Heart right ventricle (tissue), 16 donors: ENCODE results near the gene SPSB3. TPM values are rescaled to one million over a fixed set of nuclear protein-coding genes. Genes with fewer than 3 reads are reported as not detected.

Experiments used
- ATAC-seq, 8 donors: fragments of 200-7000 bp; cut with Tn5 transposase; one replicate each; pipeline ENCODE4 v1.9.1; 2020; ENCODE audit warnings: mild to moderate bottlenecking in 8 of 8, moderate library complexity in 8 of 8, moderate number of reproducible peaks in 1 of 8
- DNase-seq, 2 donors: peaks; one replicate each; pipeline ENCODE4 v3.0.0-alpha.2; 2020
- H3K27ac ChIP-seq, 10 donors: fragments of 200-600 bp; sonication (generic) in 2 of 10; one replicate each; pipeline versions ENCODE4 v1.5.0 to v1.8.0; 2020 to 2022; ENCODE audit warnings: mild to moderate bottlenecking in 3 of 10
- H3K27me3 ChIP-seq, 7 donors: fragments of 200-600 bp; one replicate each; pipeline ENCODE4 v1.8.0; 2021 to 2022; ENCODE audit warnings: mild to moderate bottlenecking in 2 of 7
- H3K36me3 ChIP-seq, 9 donors: fragments of 200-600 bp; sonication (generic) in 1 of 9; one replicate each; pipeline versions ENCODE4 v1.5.0 to v1.8.0; 2020 to 2022; ENCODE audit warnings: mild to moderate bottlenecking in 2 of 9
- H3K4me1 ChIP-seq, 9 donors: fragments of 200-600 bp; sonication (generic) in 1 of 9; one replicate each; pipeline versions ENCODE4 v1.5.0 to v1.8.0; 2020 to 2022; ENCODE audit warnings: mild to moderate bottlenecking in 4 of 9
- H3K4me3 ChIP-seq, 10 donors: fragments of 200-600 bp; sonication (generic) in 2 of 10; one replicate each; pipeline versions ENCODE4 v1.5.0 to v1.8.0; 2020 to 2022; ENCODE audit warnings: mild to moderate bottlenecking in 7 of 10, moderate library complexity in 2 of 10
- H3K9me3 ChIP-seq, 11 donors: fragments of 200-600 bp in 10 of 11; sonication (generic) in 2 of 11; one replicate each; pipeline versions ENCODE4 v1.5.0 to v1.8.0; 2013 to 2022; ENCODE audit warnings: mild to moderate bottlenecking in 2 of 11, control low read depth in 1 of 11, moderate library complexity in 1 of 11
- CTCF ChIP-seq, 9 donors: fragments of 200-600 bp; sonication (generic) in 2 of 9; IDR thresholded peaks; one replicate each; pipeline versions ENCODE4 v1.5.0 to v1.8.0; 2021 to 2022; ENCODE audit warnings: antibody characterized with exemption in 9 of 9, mild to moderate bottlenecking in 5 of 9, moderate library complexity in 1 of 9
- WGBS, 2 donors: extraction: QIAGEN DNeasy Blood & Tissue Kit; methylation state at CpG; one replicate each; pipeline ENCODE4 v1.1.7; 2013; ENCODE audit warnings: inconsistent platforms in 1 of 2; 5-methylcytosine and 5-hydroxymethylcytosine counted together
- intact Hi-C, 10 donors: fragments of 100-400 bp; cut with DNase I; formaldehyde crosslinking; loops; one replicate each; pipeline versions ENCODE4 v1.11.1 to v1.14.2; 2022
- polyA plus RNA-seq, 2 donors: library from polyadenylated mRNA; stranded (reverse); fragments of 200-250 nt; gene quantifications; one replicate each; pipeline ENCODE4 v1.2.3, GENCODE V29; 2013
- total RNA-seq, 10 donors: library from RNA; stranded (reverse); fragmentation: NEBNext Ultra II Directional in 3 of 10; extraction: Animal tissue kit (Norgen Biotek cat#: 25700) in 3 of 10; gene quantifications; one replicate each; pipeline versions ENCODE4 v1.2.1 to v1.2.4, GENCODE V29; 2021 to 2023
- donor health status: Arrhythmogenic right ventricular cardiomyopathy.
- donor health status: ischemic (EF 13 %, LVEDD 7.1; RV severe dilation, severe dysfunction).
- donor health status: healthy with polysubstance abuse.
- donor health status: DM: no; HTN: yes; CAD: no.
- donor health status: DM: no; HTN: no; CAD: no.
- donor health status: ischemic (EF 25% LVEDD 6.9; RV normal size, moderate dysfunction).
- donor health status: ischemic (EF 25% LVEDD 5.7; RV mildly dilated, moderate dysfunction).
- donor health status: healthy.
- donor health status: DM: yes; HTN: yes; CAD: no.
- donor health status: Ischemic cardiomyopathy.
- donor health status: ischemic (EF 35%, LVEDD 5.7; RV mildly dilated, moderate dysfunction).
- donor health status: nonischemic (EF 11% LVEDD 7.7; RV severe dilation, severe dysfunction).
- donor health status: DM: yes; HTN: yes; CAD: no.
- donor health status: PGD.
- donor health status: ischemic (EF 29% LVEDD 5.4; RV normal size, mild dysfunction).
- donor health status: nonischemic (EF 23%, LVEDD 6.1; RV moderate dilation, normal function).

SPSB3 gene
- total and polyA plus RNA-seq, 12 donors, result 25.1 to 97.7 (median 27.2) TPM

GRCh38 chr16:1749152-1750117 is 32.9 kb downstream of the SPSB3 start:
- no peak for DNase-seq
- 96 to 97% methylated on average over 29 of the region's 29 CpGs for WGBS, 2 donors
- H3K27me3 ChIP-seq, result no peaks in the 10 kb centered on the region
- ATAC-seq, result peak in 1 of 8 donors; percentile 15
- peaks cover 0 to 98% (median 42%) of the 10 kb centered on the region in 9 donors for H3K36me3 ChIP-seq
- TF ChIP-seq CTCF (IDR thresholded peaks at IDR 0.05), result no peak
- no peak overlapping the region for H3K27ac ChIP-seq
- no peaks in the 10 kb centered on the region for H3K9me3 ChIP-seq
- H3K4me3 ChIP-seq, result no peak overlapping the region
- intact Hi-C loops, result no loop called here
- no peaks in the 10 kb centered on the region for H3K4me1 ChIP-seq

GRCh38 chr16:1747934-1748333 is 34.4 kb downstream of the SPSB3 start:
- ATAC-seq, result no peak
- WGBS, 2 donors, result 88% methylated on average over 11 of the region's 11 CpGs
- intact Hi-C loops, result no loop called here

GRCh38 chr16:1746693-1747195 is 35.6 kb downstream of the SPSB3 start:
- no peak for TF ChIP-seq CTCF (IDR thresholded peaks at IDR 0.05)
- DNase-seq (no peak), ATAC-seq (no peak)
- H3K9me3 ChIP-seq, result no peaks in the 10 kb centered on the region
- no peaks in the 10 kb centered on the region for H3K27me3 ChIP-seq
- H3K4me3 ChIP-seq, result no peak overlapping the region
- WGBS, 2 donors, result 92 to 94% methylated on average over 31 of the region's 31 CpGs
- no peak overlapping the region for H3K27ac ChIP-seq
- peaks cover 0 to 98% (median 41%) of the 10 kb centered on the region in 9 donors for H3K36me3 ChIP-seq
- intact Hi-C loops, result no loop called here
- H3K4me1 ChIP-seq, result no peaks in the 10 kb centered on the region

More at GRCh38 chr16:1747934-1748333, 34.4 kb downstream of the SPSB3 start:
- no peak for TF ChIP-seq CTCF (IDR thresholded peaks at IDR 0.05)
- Histone ChIP-seq H3K27ac (no peak overlapping the region), H3K4me1 (no peaks in the 10 kb centered on the region), H3K4me3 (no peak overlapping the region), H3K27me3 (no peaks in the 10 kb centered on the region), H3K36me3 (peaks cover 0 to 99% (median 48%) of the 10 kb centered on the region in 9 donors), H3K9me3 (no peaks in the 10 kb centered on the region)
- DNase-seq, result no peak

GRCh38 chr16:1745900-1746692 is 36.3 kb downstream of the SPSB3 start:
- 93 to 94% methylated on average over 29 of the region's 29 CpGs for WGBS, 2 donors
- Histone ChIP-seq H3K36me3 (peaks cover 0 to 98% (median 35%) of the 10 kb centered on the region in 9 donors), H3K27me3 (no peaks in the 10 kb centered on the region), H3K4me1 (peaks cover 0 to 3% (median 0%) of the 10 kb centered on the region in 9 donors), H3K4me3 (no peak overlapping the region), H3K27ac (no peak overlapping the region), H3K9me3 (no peaks in the 10 kb centered on the region)
- DNase-seq, result no peak
- ATAC-seq, result no peak
- intact Hi-C loops, result no loop called here
- no peak for TF ChIP-seq CTCF (IDR thresholded peaks at IDR 0.05)
